ENCODE data around the gene ARHGEF35. TPM values are rescaled to one million over a fixed set of nuclear protein-coding genes. Genes with fewer than 3 reads are reported as not detected.
"Not testable (repeated sequence)": the region's sequence is repeated elsewhere in the genome, so short reads cannot be mapped to it uniquely, and the experiment has no call there.

The ARHGEF35 gene
- total RNA-seq = 1 to 10 TPM; 3.0 to 6.8 (median 5.1) TPM
- 1 to 10 TPM; 1.4 to 2.6 (median 2.2) TPM for polyA plus RNA-seq
- long read RNA-seq, donor 1 = 0 reads
- long read RNA-seq, donor 2, partial matches to known transcripts = 0 of 1 reads
- long read RNA-seq, donor 2, other reads (novel, unspliced or antisense) = 0 of 1 reads

GRCh38 chr7:144195212-144195872, at the start of gene ARHGEF35:
Gene ARHGEF35, minus strand, starts transcription at chr7:144195833. Its CDS starts 7,450 bp downstream, at chr7:144188383.
- DNase-seq; H3K36me3 ChIP-seq; intact Hi-C loops (cut with DNase I; ENCODE audit: low total_unique reads); H3K27me3 ChIP-seq (replicated peaks in 1 of 7); H3K9me3 ChIP-seq: not testable (repeated sequence)
- peak within 1 kb of the TSS in 1 of 8 donors; percentile 61 for H3K27ac ChIP-seq
- H3K4me1 ChIP-seq = peaks cover 0 to 12% (median 1%) of the 10 kb centered on the region in 6 donors
- H3K4me3 ChIP-seq = peak within 1 kb of the TSS in 2 of 8 donors; percentile 24 to 38
- 0% methylated on average over 15 of the region's 51 CpGs; no CpG with 5 or more reads in 4 of the 5 donors for WGBS, 5 donors

DNA sequence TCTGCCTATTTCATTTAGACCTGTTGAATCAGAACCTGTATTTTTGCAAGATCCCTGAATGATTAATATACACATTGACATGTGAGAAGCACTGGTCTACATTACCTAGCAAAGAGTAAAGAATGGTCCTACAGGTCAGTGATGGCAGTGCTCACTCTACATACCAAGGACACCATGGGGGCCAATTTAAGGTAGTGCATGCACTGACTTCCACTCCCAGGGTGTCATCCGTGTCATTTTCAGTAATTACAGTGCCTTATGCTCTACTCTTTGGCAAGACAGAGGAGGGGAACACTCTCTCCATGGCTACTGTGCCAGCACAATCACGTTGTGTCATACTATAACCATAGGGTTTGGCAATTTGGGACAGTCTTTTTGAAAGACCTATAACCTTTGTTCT, 49.7 kb upstream of the ARHGEF35 start:
- H3K4me1 ChIP-seq; H3K9me3 ChIP-seq; DNase-seq; H3K36me3 ChIP-seq; H3K27ac ChIP-seq; H3K27me3 ChIP-seq (replicated peaks in 1 of 7); H3K4me3 ChIP-seq; intact Hi-C loops (cut with DNase I; ENCODE audit: low total_unique reads): not testable (repeated sequence)
- WGBS, 5 donors = no CpG with 5 or more reads among the region's 2 CpGs

DNA sequence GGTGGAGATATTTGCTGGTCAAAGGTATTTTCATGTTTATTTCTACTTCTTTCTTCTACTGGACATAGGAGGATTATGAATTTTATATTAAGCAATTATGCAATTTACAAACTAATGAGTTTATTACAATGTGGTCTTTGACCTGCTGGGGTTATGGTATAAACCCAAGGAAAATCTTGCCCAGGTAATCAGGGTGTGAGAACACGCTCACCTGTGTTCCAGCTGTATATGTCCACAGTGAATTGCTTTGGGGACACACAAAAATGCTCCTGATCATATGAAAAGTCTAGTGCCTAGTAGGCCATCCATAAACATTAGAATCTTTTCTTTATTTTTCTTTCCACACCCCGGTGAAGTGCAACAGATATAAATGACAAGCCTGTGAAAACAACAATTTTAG, 43.7 kb upstream of the ARHGEF35 start, which contains the start of gene OR2A42:
TSS of gene OR2A42 (minus strand) at position 241 of the 400 bp plus-strand sequence. CDS start 6,762 bp downstream, outside the sequence.
- DNase-seq; H3K36me3 ChIP-seq; intact Hi-C loops (cut with DNase I; ENCODE audit: low total_unique reads); H3K27me3 ChIP-seq (replicated peaks in 1 of 7); H3K4me1 ChIP-seq; H3K4me3 ChIP-seq; H3K9me3 ChIP-seq; H3K27ac ChIP-seq: not testable (repeated sequence)
- WGBS, 5 donors = 83 to 100% (median 93%) methylated on average over 1 of the region's 2 CpGs

GRCh38 chr7:144238530-144239082, 43.0 kb upstream of the ARHGEF35 start:
- WGBS, 5 donors = 89 to 100% (median 94%) methylated on average over 1 to 2 of the region's 2 CpGs
- H3K27me3 ChIP-seq (replicated peaks in 1 of 7); H3K9me3 ChIP-seq; H3K4me3 ChIP-seq; H3K36me3 ChIP-seq; intact Hi-C loops (cut with DNase I; ENCODE audit: low total_unique reads); H3K4me1 ChIP-seq; H3K27ac ChIP-seq; DNase-seq: not testable (repeated sequence)

DNA sequence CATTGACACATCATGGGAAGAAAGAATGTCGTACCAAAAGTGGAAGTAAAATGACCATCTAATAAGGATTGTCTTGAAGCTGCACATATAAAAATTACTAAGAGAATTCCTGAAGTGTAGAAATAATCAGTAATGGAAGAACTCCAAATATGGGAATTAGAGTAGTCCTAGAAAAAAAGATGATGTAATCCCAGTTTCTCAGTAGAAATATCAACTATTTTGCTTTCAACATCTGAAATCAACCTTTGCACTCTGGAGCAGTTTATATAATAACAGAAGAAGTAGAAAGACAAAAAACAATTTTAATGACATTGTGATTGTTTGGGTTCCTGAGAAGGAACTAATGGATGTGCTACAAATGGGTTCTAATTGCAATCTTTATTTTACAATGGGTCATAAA, 37.4 kb upstream of the ARHGEF35 start:
- H3K4me1 ChIP-seq; H3K27me3 ChIP-seq (replicated peaks in 1 of 7); H3K4me3 ChIP-seq; H3K36me3 ChIP-seq; intact Hi-C loops (cut with DNase I; ENCODE audit: low total_unique reads); H3K9me3 ChIP-seq; H3K27ac ChIP-seq; DNase-seq: not testable (repeated sequence)
- 65 to 97% (median 88%) methylated on average over 1 of the region's 1 CpG for WGBS, 5 donors

DNA sequence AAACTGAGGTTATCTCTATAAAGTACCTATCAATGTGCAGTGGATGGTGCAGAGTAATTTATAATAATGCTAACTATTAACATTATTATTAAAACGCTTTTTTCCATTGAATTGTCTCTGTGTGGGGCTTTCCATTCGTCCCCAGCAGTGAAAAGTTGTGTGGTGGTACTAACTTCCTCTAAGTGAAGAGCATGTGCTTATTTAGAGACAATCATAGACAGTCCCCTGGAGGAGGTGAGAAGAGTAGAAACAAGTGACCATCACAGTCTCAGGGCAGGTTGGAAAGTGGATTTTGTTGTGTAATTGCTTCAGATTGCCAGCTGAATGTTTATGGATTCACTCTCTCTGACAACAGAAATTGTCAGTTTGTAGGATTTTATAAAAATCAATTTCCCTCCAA, 35.4 kb upstream of the ARHGEF35 start:
- H3K4me3 ChIP-seq; DNase-seq; H3K9me3 ChIP-seq; intact Hi-C loops (cut with DNase I; ENCODE audit: low total_unique reads); H3K4me1 ChIP-seq; H3K27me3 ChIP-seq (replicated peaks in 1 of 7); H3K27ac ChIP-seq; H3K36me3 ChIP-seq: not testable (repeated sequence)
- no CpG with 5 or more reads among the region's 2 CpGs for WGBS, 5 donors

- intact Hi-C loops (cut with DNase I; ENCODE audit: low total_unique reads); H3K4me1 ChIP-seq; H3K4me3 ChIP-seq; H3K27ac ChIP-seq; H3K9me3 ChIP-seq; H3K27me3 ChIP-seq (replicated peaks in 1 of 7); H3K36me3 ChIP-seq: not testable (repeated sequence)
- 83 to 100% (median 90%) methylated on average over 1 to 2 of the region's 3 CpGs for WGBS, 5 donors
- DNase-seq = peak; percentile 50
These were observed 33.2 kb upstream of the ARHGEF35 start for GRCh38 chr7:144228810-144229209.

DNA sequence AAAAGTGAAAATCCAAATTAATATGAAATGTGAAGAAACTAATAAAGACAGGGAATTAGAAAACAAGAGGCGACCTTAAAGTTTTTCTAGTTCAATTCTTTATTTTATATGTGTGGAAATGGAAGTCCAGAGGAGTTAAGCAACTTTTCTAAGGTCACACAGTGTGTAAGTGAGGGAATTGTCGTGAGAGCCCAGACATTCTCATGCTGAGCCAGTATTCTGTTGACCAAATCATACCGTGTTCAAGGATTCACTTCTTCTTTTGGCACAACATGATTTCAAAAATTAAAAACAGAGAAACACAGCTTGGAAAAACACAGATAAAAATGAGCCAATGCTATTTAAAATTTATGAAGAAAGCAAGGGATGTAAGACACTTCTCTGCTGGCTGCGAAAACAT, 31.2 kb upstream of the ARHGEF35 start:
- H3K27me3 ChIP-seq (replicated peaks in 1 of 7); H3K4me1 ChIP-seq; H3K9me3 ChIP-seq; H3K4me3 ChIP-seq; DNase-seq; H3K36me3 ChIP-seq; H3K27ac ChIP-seq; intact Hi-C loops (cut with DNase I; ENCODE audit: low total_unique reads): not testable (repeated sequence)
- 69 to 85% (median 82%) methylated on average over 3 of the region's 4 CpGs for WGBS, 5 donors

DNA sequence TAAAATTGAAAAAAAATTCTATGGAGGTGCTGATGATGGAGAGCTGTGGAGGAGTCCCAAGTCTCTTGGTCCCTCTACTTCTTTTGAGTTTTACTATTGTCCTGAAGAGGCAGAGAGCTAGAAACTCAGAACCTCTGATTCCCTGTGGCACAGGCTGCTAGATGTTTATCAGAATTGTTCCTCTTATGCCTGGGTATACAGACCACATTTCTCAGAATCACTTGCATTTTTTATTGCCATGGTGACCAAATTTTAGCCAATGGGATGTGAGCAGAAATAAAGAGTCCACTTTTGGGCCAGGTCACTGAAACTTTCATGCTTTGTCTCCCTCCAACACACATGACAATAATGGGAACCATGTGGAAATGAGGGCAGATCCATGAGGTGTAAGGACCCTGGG, 28.0 kb upstream of the ARHGEF35 start:
- H3K27me3 ChIP-seq (replicated peaks in 1 of 7); DNase-seq; H3K27ac ChIP-seq; H3K9me3 ChIP-seq; H3K4me1 ChIP-seq; H3K4me3 ChIP-seq; H3K36me3 ChIP-seq; intact Hi-C loops (cut with DNase I; ENCODE audit: low total_unique reads): not testable (repeated sequence)

- H3K36me3 ChIP-seq = not testable (repeated sequence)
These were observed 24.9 kb upstream of the ARHGEF35 start for GRCh38 chr7:144220531-144220930.

GRCh38 chr7:144219149-144219548, 23.5 kb upstream of the ARHGEF35 start:
- DNase-seq; H3K4me3 ChIP-seq; H3K27me3 ChIP-seq (replicated peaks in 1 of 7); intact Hi-C loops (cut with DNase I; ENCODE audit: low total_unique reads); H3K27ac ChIP-seq; H3K9me3 ChIP-seq; H3K36me3 ChIP-seq; H3K4me1 ChIP-seq: not testable (repeated sequence)
- WGBS, 5 donors = no CpG with 5 or more reads among the region's 4 CpGs

More at GRCh38 chr7:144220531-144220930, 24.9 kb upstream of the ARHGEF35 start:
- H3K4me3 ChIP-seq; H3K4me1 ChIP-seq; H3K27ac ChIP-seq; H3K9me3 ChIP-seq; H3K27me3 ChIP-seq (replicated peaks in 1 of 7); intact Hi-C loops (cut with DNase I; ENCODE audit: low total_unique reads); DNase-seq: not testable (repeated sequence)

Data from spleen (tissue), 13 donors.